Activated T-cell treated with anti-CD3 and anti-CD28 coated beads for 1 hour (primary cell): Measurements from ENCODE around the gene ARHGAP26.

Experiments used
- DNase-seq: peaks from one replicate; pipeline ENCODE4 v3.0.0-alpha.2; 2020; ENCODE audit warnings: low read depth

The ARHGAP26 gene

DNA sequence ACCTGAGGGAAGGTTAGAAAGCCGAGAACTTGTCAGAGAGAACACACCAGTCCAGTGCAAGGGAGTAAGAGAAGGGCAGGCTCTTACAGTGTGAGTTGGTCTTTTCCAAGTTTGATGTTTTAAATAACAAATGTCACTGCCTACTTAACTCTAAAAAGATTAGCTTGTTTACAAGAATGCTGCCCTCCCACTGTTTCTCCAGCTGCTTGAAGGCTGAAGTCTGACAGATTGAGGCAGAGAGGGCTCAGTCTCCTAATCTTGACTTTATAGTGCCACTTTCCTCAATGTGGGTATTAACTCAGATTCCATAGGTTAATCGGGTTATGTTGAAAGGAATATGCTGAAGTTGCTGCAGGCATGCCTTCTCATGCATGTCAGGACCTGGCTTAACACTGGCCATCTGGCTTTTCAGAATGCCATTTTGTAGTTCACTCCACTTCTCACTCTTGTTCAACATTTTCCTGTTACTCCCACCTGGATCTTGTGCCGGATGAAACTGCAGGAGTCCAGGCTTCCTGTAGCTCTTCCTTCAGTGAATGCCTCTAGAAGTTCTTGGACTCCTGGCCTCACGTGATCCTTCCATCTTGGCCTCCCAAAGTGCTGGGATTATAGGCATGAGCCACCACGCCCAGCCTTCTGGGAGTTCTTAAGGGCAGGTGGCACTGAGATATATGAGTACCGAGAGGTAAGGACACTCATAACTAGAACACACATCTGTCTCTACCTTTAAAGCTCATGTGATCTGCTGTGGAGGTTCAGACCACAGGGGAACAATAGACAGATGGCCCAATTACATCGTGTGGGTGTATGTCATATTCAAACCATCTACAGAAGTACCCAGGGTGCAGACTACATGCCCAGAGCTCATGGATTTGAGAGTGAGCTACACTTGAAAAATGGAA, 249.7 kb downstream of the ARHGAP26 start:
- no peak for DNase-seq

DNA sequence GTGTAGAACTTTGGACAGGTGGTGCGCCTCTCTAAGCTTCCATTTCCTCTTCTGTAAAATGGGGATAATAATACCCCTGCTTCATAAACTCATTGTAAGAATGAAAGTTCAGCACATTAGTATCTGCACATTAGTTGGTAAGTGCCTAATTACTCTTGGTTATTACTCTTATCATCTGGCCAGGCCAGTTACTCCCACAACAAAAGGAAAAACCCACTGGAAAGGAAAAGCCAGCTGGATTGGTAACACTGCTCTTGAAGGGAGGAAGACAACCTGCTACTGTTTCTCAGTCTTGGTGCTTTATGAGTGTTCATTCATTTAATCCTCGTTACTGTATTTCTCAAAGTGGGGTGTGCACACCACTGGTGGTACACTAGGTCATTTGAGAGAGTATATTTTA, 251.4 kb downstream of the ARHGAP26 start:
- no peak for DNase-seq

DNA sequence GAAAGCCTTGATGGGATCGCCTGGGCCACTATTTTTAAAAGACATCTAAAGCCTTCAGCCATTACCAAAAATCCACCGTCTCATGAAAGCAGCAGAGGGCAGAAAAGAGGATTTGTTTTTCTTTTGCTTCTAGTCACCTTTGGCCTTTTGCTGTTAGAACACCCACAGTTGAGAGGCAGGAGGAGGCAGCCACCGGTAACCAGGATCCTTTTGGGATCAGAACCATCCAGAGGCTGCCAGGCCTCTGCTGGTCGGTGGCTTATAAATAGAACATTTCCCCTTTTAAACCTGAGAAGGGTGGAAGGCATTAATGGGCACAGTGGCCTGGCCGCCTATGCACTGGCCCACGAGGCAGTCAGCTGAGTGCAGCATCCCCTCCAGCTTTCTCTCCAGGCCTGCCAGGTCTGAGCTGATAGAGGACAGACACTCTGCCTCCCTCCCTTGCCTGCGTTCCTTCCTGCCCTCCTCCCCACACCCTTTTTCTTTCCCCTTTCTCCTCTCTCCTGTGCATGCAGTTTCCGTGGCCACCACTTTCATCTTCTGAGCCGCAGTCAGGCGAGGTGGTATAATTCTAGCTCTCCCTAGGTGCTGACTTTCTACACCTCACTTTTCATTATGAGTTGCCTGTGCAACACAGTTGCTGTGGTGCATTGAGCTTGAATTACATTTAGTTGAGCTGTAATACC, 253.4 kb downstream of the ARHGAP26 start:
- no peak for DNase-seq

DNA sequence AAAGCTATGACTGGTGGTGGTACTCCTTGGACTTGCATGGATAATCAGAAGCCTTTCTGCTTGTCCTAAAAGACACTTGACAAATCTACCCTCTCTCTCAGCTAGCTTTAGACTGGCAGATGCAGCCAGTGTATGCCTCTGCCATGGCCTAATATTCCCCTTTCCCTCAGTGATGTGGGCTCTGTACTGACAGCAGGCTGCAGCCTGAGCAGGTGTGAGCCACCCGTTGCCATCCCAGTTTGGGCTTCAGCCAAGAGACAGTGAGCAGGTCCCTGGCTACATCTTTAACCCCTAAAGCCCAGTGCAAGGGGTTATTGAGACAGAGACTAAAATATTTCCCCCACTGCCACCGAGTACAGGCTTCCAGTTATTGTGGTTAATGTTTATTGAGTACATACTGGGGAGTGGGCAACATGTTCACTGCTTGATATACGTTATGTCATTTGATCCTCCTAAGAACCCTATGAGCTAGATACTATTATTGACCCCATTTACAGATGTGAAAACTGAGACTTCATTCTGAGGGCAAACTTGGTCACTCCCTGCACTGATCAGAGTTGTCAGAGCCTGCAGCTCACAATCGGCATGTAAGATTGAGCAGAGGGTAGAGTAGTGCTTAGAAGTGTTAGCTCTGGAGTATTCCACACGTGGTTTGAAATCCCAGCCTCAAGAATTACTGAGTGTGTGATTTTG, 254.2 kb downstream of the ARHGAP26 start:
- DNase-seq: no peak

DNA sequence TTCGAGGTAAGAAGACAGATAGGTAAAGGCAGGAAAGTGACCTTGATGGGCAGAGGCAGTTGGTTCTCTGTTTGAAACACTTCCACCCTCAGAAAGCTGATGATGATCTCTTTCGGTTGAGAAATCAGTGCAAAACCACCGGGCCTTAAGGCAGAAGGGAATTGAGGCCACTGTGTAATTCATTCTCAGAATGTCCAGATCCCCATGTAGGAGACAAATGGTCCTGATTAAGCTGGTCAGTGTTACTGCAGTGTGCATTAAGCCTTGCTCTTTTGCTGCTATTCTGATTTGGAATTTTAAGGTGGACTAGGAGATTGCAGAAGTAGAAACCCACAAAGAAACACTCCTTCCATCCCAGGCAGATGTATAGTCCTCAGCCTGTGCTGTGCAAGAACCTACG, 255.2 kb downstream of the ARHGAP26 start:
- no peak for DNase-seq

DNA sequence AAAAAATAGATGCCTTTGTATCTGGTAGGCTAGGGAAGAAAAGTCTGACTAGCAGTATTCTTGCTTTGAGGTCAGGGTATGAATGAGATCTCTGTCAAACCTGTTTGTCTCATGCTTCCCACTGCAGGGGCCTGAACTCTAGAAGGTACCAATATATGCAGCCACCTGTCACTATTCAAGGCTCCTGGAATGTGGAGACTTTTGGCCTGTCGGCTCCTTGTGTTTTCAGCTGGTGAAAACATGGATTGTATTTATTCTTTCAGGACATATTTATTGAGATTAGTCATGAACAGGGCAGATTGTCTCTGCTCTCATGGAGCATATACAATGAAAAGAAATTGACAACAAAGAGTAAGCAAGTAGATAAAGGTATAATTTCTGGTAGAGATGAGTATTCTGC, 255.8 kb downstream of the ARHGAP26 start:
- no peak for DNase-seq

DNA sequence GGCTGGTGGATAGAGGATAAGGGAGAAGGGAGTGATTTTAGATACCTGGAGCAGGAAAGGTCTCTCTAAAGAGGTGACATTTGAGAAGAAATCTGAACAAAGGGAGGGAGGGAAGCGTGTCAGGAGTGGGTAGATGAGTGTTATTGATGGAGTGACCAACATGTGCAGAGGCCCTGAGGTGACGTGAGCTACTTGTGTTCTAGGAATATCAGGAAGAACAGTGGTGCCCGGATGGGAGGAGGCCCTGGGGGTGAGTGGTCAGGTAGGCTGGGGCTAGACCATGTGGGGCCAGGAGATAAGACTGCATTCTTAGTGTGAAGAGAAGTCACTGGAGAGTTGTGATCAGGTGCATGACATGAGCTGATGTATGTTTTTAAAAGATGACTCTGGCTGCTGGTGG, 256.2 kb downstream of the ARHGAP26 start:
- no peak for DNase-seq

DNA sequence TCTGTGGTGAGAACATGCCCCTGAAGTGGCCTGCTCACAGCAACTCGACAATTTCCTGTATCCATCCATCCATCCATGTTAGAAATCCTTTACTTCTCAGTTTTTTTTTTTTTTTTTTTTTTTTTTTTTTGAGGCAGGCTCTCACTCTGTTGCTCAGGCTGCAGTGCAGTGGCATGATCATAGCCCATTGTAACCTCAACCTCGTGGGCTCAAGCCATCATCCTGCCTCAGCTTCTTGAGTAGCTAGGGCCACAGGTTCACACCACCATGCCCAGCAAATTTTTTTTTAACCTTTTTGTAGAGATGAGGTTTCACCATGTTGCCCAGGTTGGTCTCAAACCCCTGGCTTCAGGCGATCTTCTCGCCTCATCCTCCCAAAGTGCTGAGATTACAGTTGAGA, 259.1 kb downstream of the ARHGAP26 start:
- DNase-seq: no peak

DNA sequence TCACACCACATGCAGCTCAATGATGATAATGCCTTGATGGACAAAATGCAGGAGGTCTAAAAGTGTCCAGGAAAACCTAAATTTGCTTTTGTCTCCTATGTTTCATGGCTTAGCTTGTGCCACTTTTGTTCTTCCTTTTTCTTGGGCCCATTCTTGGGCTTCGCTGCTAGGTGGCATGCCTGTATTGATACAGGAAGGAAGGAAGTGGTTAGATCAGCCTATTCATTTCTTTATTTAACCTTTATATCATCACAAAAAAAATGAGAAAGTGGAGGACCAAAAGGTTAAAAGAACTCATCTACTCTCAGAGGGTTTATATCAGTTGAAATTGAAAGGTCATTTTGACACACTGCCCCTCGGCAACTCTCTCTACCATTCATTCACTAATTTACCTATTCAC, 260.2 kb downstream of the ARHGAP26 start:
- no peak for DNase-seq

DNA sequence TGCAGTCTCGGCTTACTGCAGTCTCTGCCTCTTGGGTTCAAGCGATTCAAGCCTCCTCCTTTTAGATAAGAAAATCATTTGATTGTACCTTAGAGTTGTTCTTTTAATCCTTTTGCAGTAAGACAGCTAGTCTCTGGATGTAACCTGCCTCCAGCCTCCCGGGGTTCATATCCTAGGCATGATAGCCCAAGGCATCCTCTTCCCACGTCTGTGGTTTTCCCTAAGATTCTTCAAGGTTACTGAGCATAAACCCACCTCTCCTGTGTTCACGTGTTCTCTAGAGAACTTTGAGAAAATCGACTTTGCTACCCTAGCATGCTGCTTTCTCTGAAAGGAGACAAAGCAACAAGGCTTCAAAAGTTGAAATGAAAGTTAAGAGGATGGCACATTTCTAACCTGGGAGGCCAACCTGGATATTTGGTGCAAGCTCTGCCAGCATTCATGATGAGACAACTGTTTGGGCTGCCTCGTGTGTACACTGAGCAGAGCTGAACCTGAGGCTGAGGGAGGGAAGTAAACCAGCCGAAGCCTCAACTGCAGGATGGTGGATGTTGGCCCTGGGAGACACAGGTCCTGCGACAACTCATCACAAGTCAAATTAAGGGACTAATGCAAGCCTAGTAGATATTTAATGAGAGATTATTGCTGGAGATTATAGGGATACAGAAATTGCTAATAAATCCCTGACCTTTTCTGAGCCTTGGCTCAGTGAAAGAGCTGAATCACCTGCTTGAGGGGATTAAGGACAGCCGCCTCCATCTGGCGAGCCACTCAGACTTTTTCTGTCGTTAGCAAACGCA, 261.8 kb downstream of the ARHGAP26 start:
- no peak for DNase-seq

DNA sequence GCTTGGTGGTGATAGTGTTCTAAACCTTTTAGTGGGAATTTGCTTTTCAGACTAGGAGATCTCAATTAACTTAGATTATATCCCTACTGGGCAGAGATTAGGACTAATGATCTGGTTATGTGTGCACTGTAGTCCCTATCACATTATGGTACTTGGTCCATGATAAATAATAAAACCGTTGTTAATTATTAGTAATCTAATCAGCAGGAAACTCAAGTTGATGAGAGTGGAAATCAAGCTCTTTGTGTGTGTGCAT, 262.3 kb downstream of the ARHGAP26 start:
- DNase-seq: no peak

DNA sequence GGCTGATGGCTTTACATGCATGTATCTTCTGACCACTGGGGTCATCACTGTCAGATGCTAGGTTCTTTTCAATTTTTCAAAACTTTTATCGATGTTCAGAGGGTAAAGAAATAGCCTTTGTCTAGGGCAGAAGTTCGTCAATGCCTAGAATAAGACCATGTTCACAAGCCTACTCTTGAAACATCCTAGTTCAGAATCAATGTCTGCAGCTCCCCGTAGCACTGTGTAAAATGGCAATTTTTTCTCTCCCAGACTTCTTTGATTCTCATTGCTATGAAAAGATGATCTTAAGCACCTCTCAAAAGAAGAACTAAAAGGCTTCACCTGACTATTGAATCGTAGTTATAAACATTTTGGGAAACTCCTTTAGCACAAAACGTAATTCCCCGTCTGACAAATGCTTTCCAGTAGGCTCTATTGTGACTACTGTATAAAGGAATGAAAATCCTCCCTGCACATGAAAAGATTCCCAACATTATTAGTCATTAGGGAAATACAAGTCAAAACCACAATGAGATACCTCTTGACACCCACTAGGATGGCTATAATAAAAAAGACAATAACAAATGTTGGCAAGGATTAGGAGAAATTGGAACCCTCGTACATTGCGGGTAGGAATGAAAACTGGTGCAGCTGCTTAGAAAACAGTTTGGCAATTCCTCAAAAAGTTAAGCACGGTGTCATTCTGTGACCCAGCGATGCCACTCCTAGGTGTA, 263.5 kb downstream of the ARHGAP26 start:
- no peak for DNase-seq

DNA sequence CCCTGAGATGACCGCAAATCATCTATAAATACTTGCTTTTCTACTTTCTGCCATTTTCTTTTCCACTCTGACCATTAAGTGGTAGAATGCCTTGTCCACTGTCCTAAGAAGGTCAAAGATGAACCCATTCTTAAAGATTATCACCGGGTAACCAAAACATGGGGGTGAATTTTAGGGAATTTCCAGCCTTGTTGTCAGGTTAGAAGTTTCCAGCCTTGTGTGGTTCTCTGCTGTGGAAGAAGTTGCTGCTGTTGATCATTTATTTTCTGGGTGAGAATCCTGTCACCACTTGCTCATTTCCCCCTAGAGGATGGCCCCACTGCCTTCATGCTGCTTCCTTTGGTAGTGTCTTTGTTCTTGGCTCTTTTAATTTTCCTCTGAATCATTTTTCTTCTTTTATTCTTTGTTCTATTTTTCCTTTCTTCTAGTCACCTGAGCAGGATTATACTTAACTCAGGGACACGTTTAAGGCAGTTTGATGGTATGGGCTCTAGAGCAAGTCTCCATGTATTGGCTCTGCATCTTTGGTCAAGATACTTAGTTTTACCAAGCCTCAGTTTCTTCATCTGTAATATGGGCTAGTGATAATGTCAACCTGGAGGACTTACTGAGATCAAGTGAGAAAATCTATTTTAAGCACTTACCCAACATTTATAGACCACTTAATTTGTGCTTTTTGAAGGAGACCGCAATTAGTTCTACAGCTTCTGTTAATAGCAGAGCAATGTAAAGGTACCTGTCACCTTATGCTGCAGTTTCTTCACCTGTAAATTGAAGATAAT, 266.2 kb downstream of the ARHGAP26 start:
- DNase-seq: no peak

DNA sequence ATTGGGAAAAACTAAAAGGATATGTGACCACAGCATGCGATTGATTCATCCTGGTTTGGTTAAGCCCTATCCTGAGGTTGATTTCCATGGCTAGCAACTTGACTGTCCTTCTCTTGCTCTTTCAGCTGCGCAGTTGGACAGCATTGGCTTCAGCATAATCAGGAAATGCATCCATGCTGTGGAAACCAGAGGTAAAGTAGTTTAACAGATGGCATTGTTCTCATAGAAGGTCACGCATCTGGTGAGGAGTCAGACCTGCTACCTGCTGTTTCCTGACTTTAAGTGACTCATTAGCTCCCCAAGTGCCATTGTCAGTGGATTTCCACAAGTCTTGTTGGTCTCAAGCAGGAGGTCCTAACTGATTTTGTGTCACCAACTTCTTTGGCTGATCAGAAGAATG, 266.9 kb downstream of the ARHGAP26 start:
- DNase-seq: no peak

DNA sequence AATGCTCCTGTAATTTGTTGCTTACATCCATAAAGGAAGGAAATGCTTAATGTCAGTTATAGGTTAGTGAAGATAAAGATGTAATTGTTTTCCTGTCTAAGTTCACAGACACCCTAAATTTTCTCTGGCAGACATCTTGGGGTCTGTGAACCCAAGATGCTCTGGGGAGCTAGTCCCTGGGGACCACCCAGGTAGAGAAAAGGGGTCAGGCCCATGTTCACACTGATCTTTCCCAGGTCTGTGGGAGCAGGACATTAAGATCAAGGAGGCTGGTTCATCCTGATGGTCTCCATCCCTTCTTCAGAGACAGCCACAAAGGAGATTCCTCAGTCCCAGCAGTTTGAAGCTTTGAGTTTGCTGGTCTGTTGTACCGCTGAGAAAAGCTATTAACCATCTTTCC, 267.5 kb downstream of the ARHGAP26 start:
- DNase-seq: no peak

DNA sequence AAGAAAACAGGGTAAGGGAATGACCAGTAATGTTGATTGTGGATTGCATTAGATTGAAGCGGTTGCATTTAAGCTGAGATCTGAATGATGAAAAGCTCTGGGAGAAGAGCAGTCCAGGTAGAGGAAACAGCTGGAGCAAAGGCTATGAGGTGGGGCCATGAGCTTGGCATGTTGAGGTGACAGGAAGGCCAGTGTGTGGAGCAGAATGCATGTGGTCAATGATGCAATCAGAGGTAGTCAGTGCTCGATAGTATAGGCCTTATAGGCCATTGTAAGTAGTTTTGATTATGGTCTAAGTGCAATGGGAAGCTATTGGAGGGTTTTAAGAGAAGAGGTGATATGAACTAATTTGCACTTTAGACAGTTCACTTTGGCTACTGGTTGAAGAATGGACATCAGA, 270.4 kb downstream of the ARHGAP26 start:
- DNase-seq: no peak

DNA sequence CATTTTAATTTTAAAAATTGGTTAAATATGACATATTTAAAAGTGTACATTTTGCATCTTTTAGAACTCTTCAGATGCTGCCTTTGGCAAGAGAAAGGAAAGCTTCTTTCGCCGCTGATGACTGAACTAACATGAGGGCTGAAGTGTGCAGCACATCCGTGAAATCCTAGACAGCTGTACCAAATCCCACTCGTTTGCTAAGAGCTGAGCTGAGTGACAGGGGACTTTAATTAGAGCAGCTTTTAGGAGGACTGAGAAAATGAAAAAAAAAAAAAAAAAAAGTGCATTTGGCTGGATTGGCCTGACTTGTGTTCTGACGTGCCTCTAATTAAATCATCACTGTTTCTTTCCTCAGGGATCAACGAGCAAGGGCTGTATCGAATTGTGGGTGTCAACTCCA, 271.3 kb downstream of the ARHGAP26 start:
- no peak for DNase-seq

DNA sequence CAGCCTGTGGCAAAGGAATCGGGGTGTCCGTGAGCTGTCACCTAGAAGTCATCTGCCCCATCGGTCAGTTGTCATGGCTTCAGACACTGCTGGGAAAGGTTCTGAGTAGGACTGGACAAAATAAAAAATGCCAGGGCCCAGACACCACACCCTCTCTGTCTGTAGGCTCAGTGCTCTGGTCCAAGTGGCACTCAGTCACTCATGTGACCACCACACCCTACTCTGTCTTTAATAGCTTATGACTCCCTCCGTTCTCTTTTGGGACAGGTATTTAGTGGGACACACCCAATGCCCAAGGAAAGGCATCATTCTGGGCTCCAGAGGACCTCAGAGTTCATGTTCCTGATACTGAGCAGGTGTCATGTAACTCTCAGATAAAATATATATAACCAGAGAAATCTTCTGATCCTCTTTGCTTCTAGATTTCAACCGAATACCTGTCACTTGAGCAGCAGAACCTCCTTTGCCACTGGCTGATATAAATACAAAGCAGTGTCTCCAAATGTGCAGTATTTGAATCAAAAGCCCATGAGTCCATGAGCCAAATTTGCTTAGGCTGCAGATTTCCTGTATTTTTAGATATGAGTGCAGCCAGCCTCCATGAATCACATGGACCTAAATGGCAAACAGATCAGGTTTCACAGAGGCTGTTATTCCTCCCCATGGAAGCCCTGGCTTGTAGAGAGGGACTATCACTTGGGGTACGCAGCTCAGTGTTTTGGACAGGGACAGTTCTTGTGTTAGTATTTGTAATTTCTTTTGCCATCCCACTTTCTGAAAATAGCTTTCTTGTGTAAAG, 272.0 kb downstream of the ARHGAP26 start:
- no peak for DNase-seq

DNA sequence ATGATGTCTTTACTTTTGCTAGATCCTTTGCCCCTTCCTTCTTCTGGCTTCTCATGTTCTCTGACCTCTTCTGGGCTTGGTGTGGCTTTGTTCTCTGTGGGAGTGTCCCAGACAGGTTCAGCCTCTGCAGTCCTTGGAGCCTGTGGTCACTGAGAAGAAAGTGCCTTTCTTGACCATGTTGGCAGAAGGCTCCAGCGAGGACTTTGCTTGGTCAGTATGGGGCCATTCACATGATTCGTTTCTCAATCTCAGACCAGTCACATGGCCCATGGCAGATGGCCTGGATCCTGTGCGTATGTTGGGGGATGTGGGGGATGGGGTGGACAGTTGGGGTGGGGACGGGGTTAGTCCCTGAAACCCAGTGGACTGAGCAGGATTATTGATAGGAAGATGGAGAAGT, 274.1 kb downstream of the ARHGAP26 start:
- DNase-seq: no peak

DNA sequence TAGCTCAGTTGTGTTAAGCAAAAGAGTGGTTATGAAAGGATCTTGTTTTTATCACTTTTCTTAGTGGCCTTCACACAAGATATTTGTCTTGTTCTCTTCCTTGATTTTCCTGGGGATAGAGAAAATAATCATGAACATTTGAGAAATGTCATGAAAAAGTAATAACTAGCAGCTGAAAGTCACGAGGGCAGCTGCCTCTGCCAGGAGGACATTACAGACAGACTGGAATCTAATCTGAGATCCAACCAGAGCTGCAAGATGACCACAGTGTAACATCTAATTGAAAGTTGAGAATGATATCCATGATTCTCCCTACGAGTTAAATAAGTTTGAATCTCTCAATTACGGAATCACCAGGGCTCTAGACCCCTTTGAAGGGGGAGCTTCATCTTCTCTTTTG, 274.9 kb downstream of the ARHGAP26 start:
- no peak for DNase-seq
